Smooth muscle cell (in vitro differentiated cells): ENCODE measurements around the gene GPANK1. TPM values are rescaled to one million over a fixed set of nuclear protein-coding genes. Genes with fewer than 3 reads are reported as not detected.

Source experiments
- DNase-seq: peaks from one replicate; lab custom pipeline; 2025; ENCODE audit not compliant: unreplicated experiment; lab: John Stamatoyannopoulos, UW
- H2AFZ ChIP-seq: fragments of 200-600 bp; sonication (generic); 2 replicates; pipeline ENCODE4 v1.6.0; 2016; ENCODE audit warnings: antibody characterized with exemption, low read depth, mild to moderate bottlenecking
- H3F3A ChIP-seq: fragments of 200-600 bp; sonication (generic); 2 replicates; pipeline ENCODE4 v1.6.0; 2017; ENCODE audit warnings: antibody characterized with exemption, low read depth
- H3K27ac ChIP-seq: fragments of 200-600 bp; sonication (generic); 2 replicates; pipeline ENCODE4 v1.5.1; 2016; ENCODE audit warnings: low read depth, mild to moderate bottlenecking
- H3K27me3 ChIP-seq: fragments of 200-600 bp; sonication (generic); 2 replicates; pipeline ENCODE4 v1.6.1; 2016; ENCODE audit warnings: low read depth, mild to moderate bottlenecking
- H3K36me3 ChIP-seq: fragments of 200-600 bp; sonication (generic); 2 replicates; pipeline ENCODE4 v1.5.1; 2016; ENCODE audit warnings: low read depth
- H3K4me1 ChIP-seq: fragments of 200-600 bp; sonication (generic); 2 replicates; pipeline ENCODE4 v1.5.1; 2016; ENCODE audit warnings: low read depth
- H3K4me2 ChIP-seq: fragments of 200-600 bp; sonication (generic); 2 replicates; pipeline ENCODE4 v1.6.0; 2016; ENCODE audit warnings: mild to moderate bottlenecking
- H3K4me3 ChIP-seq: fragments of 200-600 bp; sonication (generic); 2 replicates; pipeline ENCODE4 v1.5.1; 2016; ENCODE audit warnings: mild to moderate bottlenecking
- H3K79me2 ChIP-seq: fragments of 200-600 bp; sonication (generic); 2 replicates; pipeline ENCODE4 v1.6.0; 2016; ENCODE audit warnings: low read depth, mild to moderate bottlenecking
- H3K9ac ChIP-seq: fragments of 200-600 bp; sonication (generic); 2 replicates; pipeline ENCODE4 v1.6.0; 2016; ENCODE audit warnings: low read depth
- H3K9me3 ChIP-seq: fragments of 200-600 bp; sonication (generic); replicated peaks from 2 replicates; pipeline ENCODE4 v1.5.1; 2016; ENCODE audit warnings: low read depth
- H4K20me1 ChIP-seq: fragments of 200-600 bp; sonication (generic); 2 replicates; pipeline ENCODE4 v1.6.0; 2016; ENCODE audit warnings: low read depth
- CTCF ChIP-seq: fragments of 200-600 bp; sonication (generic); IDR thresholded peaks from 2 replicates; pipeline ENCODE4 v1.5.1; 2017; ENCODE audit warnings: borderline replicate concordance, mild to moderate bottlenecking, antibody characterized with exemption; ENCODE audit not compliant: insufficient read depth, poor library complexity, severe bottlenecking
- WGBS: methylation state at CpG from one replicate; pipeline ENCODE4 v1.1.7; 2016; ENCODE audit warnings: low lambda C conversion rate; 5-methylcytosine and 5-hydroxymethylcytosine counted together
- polyA plus RNA-seq: library from polyadenylated mRNA; unstranded; fragments of >200 nt; fragmentation: Nextera tagmentation; extraction: Ambion mirVana; gene quantifications from 2 replicates; pipeline ENCODE4 v1.2.1, GENCODE V29; 2016
- total RNA-seq: library from RNA; depleted of rRNA; stranded (reverse); fragments of >200 nt; gene quantifications from 2 replicates; pipeline ENCODE4 v1.2.3, GENCODE V29; 2014

Gene GPANK1
- total and polyA plus RNA-seq, 2 experiments from 2014 or later = 12.5 to 19.6 TPM

- no peak for DNase-seq
- Histone ChIP-seq H2AFZ (no peak overlapping the region), H3K9me3 (no peaks in the 10 kb centered on the region), H3K36me3 (no peaks in the 10 kb centered on the region), H3K27me3 (no peaks in the 10 kb centered on the region), H3K4me3 (peak overlapping the region; percentile 74), H3K27ac (peak overlapping the region; percentile 69), H3F3A (peaks cover 12% of the 10 kb centered on the region), H3K79me2 (peaks cover 51% of the 10 kb centered on the region), H3K4me2 (peak overlapping the region; percentile 92), H3K9ac (peak overlapping the region; percentile 84), H3K4me1 (peaks cover 25% of the 10 kb centered on the region), H4K20me1 (peaks cover 15% of the 10 kb centered on the region)
- TF ChIP-seq CTCF = no peak
- 42% methylated on average over 13 of the region's 13 CpGs for WGBS
Measured at GRCh38 chr6:31659649-31660380, 5.0 kb downstream of the GPANK1 start.

DNA sequence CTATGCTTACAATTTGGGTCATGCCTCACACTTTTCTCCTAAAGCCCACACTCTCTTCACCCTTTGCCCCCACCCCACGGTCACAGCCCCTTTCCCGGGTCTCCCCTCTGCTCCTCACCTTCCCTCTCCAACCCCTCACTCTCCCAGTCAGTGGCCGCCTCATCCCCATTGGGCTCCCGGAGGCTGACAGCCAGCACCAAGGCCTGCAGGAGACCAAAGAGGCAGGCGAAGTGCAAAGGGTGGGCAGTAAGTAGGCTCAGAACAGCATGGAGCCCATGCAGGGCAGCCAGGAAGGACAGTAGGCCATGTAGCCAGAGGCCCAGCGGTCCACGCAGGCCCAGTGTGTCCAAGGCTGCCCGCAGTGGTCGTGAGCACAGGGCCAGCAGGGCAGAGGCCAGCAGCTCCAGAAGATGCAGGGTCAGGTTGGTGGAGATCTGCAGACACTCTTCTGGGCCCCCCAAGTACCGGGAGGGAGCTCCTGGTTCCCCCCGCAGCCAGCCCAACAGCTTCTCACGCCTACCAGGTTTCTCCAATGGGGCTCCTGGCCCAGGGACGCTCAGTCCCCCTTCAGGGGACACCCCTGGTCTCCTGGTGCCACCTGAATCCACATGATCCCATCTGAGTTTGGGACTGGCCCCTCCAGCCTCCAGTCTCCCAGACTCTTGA lies 5.7 kb downstream of the GPANK1 start:
- peak overlapping the region; percentile 92 for H3K4me2 ChIP-seq
- H3K4me1 ChIP-seq = peaks cover 22% of the 10 kb centered on the region
- H3K4me3 ChIP-seq = peak overlapping the region; percentile 74
- H3K9me3 ChIP-seq = no peaks in the 10 kb centered on the region
- H2AFZ ChIP-seq = no peak overlapping the region
- H3K9ac ChIP-seq = no peak overlapping the region
- H3K27me3 ChIP-seq = no peaks in the 10 kb centered on the region
- WGBS = 95% methylated on average over 13 of the region's 13 CpGs
- peak overlapping the region; percentile 69 for H3K27ac ChIP-seq
- H3K36me3 ChIP-seq = no peaks in the 10 kb centered on the region
- H4K20me1 ChIP-seq = peaks cover 15% of the 10 kb centered on the region
- TF ChIP-seq CTCF = no peak
- peaks cover 58% of the 10 kb centered on the region for H3K79me2 ChIP-seq
- DNase-seq = no peak
- peaks cover 6% of the 10 kb centered on the region for H3F3A ChIP-seq

- H3K36me3 ChIP-seq = no peaks in the 10 kb centered on the region
- H3K9me3 ChIP-seq = no peaks in the 10 kb centered on the region
- H3K9ac ChIP-seq = no peak overlapping the region
- peaks cover 21% of the 10 kb centered on the region for H3K4me1 ChIP-seq
- 86% methylated on average over 4 of the region's 4 CpGs for WGBS
- H3K79me2 ChIP-seq = peaks cover 58% of the 10 kb centered on the region
- H3F3A ChIP-seq = peaks cover 12% of the 10 kb centered on the region
- H3K4me2 ChIP-seq = peak overlapping the region; percentile 92
- H2AFZ ChIP-seq = no peak overlapping the region
- DNase-seq = no peak
- no peak for TF ChIP-seq CTCF
- no peak overlapping the region for H3K27ac ChIP-seq
- H3K27me3 ChIP-seq = no peaks in the 10 kb centered on the region
- H4K20me1 ChIP-seq = peaks cover 15% of the 10 kb centered on the region
- no peak overlapping the region for H3K4me3 ChIP-seq
Measured at GRCh38 chr6:31658158-31658688, 6.6 kb downstream of the GPANK1 start.
